Measurements from ENCODE around the gene MICU1.

GRCh38 chr10:72523932-72524396 is 101.9 kb downstream of the MICU1 start:
- TF ChIP-seq CTCF (conservative IDR thresholded peaks at IDR 0.05; ENCODE audit: low read length) (no peak), EZH2phosphoT487 (IDR thresholded peaks at IDR 0.05; ENCODE audit: borderline replicate concordance, low read depth, low read length) (no peak)

All from OCI-LY7 (cell line).